Panc1 (cell line): ENCODE measurements around the gene ADISSP. TPM values are rescaled to one million over a fixed set of nuclear protein-coding genes. Genes with fewer than 3 reads are reported as not detected.
A peak's percentile ranks its signal among the peaks of the same experiment; 100 is the strongest.

Source experiments
- ATAC-seq: fragments of 200-7000 bp; cut with Tn5 transposase; 2 replicates; pipeline ENCODE4 v1.9.1; 2020; ENCODE audit warnings: mild to moderate bottlenecking, moderate library complexity
- BruUV-seq: library from RNA; stranded (reverse); fragments of 400-500 nt; replicated peaks from 2 replicates; lab custom pipeline; 2021; lab: Mats Ljungman, UMichigan
- CTCF ChIA-PET: fragments of 300-600 bp; sonication (Branson Sonifier 250); formaldehyde crosslinking; loops from one replicate; lab custom pipeline; 2022; ENCODE audit warnings: antibody characterized with exemption; lab: Charles Lee
- POLR2A ChIA-PET: fragments of 300-600 bp; sonication (Branson Sonifier 250); formaldehyde crosslinking; loops from one replicate; lab custom pipeline; 2022; ENCODE audit warnings: antibody characterized with exemption; lab: Charles Lee
- DNase-seq: peaks from one replicate; pipeline ENCODE4 v3.0.0-alpha.2; 2010; ENCODE audit warnings: low read depth, low spot score
- H3K27ac ChIP-seq: 2 replicates; pipeline ENCODE4 v1.5.1; 2011; ENCODE audit warnings: mild to moderate bottlenecking, low read length, inconsistent platforms
- H3K27me3 ChIP-seq: fragments of 200-500 bp; sonication (Bioruptor generic); 2 replicates; pipeline ENCODE4 v1.6.0; 2014; ENCODE audit warnings: low read length, inconsistent platforms; ENCODE audit not compliant: control insufficient read depth, insufficient read depth
- H3K36me3 ChIP-seq: fragments of 200-500 bp; sonication (Bioruptor generic); 2 replicates; pipeline ENCODE4 v1.5.1; 2014; ENCODE audit warnings: inconsistent platforms, mild to moderate bottlenecking, low read length, moderate library complexity; ENCODE audit not compliant: control insufficient read depth, insufficient read depth
- H3K4me1 ChIP-seq: 2 replicates; pipeline ENCODE4 v1.5.1; 2011; ENCODE audit warnings: inconsistent platforms, mild to moderate bottlenecking, low read length, moderate library complexity; ENCODE audit not compliant: control insufficient read depth, insufficient read depth
- H3K4me3 ChIP-seq, 2 experiments: 2 replicates each; pipeline ENCODE4 v1.5.1; 2011 to 2012; ENCODE audit warnings: low read depth in 2 of 2, low read length in 2 of 2, mild to moderate bottlenecking in 2 of 2, inconsistent platforms in 1 of 2, moderate library complexity in 1 of 2
- H3K9me3 ChIP-seq: fragments of 200-500 bp; sonication (Bioruptor generic); 2 replicates; pipeline ENCODE4 v1.5.1; 2014; ENCODE audit warnings: low read depth, mild to moderate bottlenecking, inconsistent platforms, low read length, moderate library complexity; ENCODE audit not compliant: control insufficient read depth, insufficient read depth
- POLR2AphosphoS5 ChIP-seq: IDR thresholded peaks from 2 replicates; pipeline ENCODE4 v1.6.1; 2012; ENCODE audit warnings: mild to moderate bottlenecking, low read depth, low read length, moderate library complexity
- SIN3A ChIP-seq: IDR thresholded peaks from 2 replicates; pipeline ENCODE4 v1.6.1; 2012; ENCODE audit warnings: low read depth, mild to moderate bottlenecking, low read length, moderate library complexity, borderline replicate concordance; ENCODE audit not compliant: insufficient read depth
- TCF7L2 ChIP-seq: IDR thresholded peaks from 2 replicates; pipeline ENCODE4 v1.6.1; 2011; ENCODE audit warnings: mild to moderate bottlenecking, low read depth, low read length, inconsistent platforms
- in situ Hi-C: cut with HindIII; loops from 2 replicates; pipeline ENCODE4 v1.10.0; 2016; ENCODE audit warnings: low sequenced_read_pairs, low pct_unique_long_range_greater_than_20kb
- intact Hi-C: fragments of 100-400 bp; cut with micrococcal nuclease; formaldehyde crosslinking; loops from one replicate; pipeline ENCODE4 v1.10.0; 2022; ENCODE audit not compliant: unreplicated experiment
- total RNA-seq: library from RNA; stranded (reverse); gene quantifications from one replicate; pipeline ENCODE4 v1.2.1, GENCODE V29; 2021; ENCODE audit not compliant: unreplicated experiment
- TF ChIP-seq, protein P1 (sequence below), 2 experiments: IDR thresholded peaks; 2 replicates each; pipeline ENCODE4 v1.6.1; 2011 to 2012; ENCODE audit warnings: low read depth in 2 of 2, control low read depth in 1 of 2, low read length in 1 of 2, mild to moderate bottlenecking in 1 of 2, moderate library complexity in 1 of 2; ENCODE audit not compliant: insufficient read depth in 1 of 2
- TF ChIP-seq, protein P2 (sequence below): fragments of 450-650 bp; IDR thresholded peaks from 2 replicates; pipeline ENCODE4 v1.5.1; 2017; ENCODE audit warnings: mild to moderate bottlenecking

ADISSP gene
- total RNA-seq, 1 experiment from 2014 or later, result 100 TPM

DNA sequence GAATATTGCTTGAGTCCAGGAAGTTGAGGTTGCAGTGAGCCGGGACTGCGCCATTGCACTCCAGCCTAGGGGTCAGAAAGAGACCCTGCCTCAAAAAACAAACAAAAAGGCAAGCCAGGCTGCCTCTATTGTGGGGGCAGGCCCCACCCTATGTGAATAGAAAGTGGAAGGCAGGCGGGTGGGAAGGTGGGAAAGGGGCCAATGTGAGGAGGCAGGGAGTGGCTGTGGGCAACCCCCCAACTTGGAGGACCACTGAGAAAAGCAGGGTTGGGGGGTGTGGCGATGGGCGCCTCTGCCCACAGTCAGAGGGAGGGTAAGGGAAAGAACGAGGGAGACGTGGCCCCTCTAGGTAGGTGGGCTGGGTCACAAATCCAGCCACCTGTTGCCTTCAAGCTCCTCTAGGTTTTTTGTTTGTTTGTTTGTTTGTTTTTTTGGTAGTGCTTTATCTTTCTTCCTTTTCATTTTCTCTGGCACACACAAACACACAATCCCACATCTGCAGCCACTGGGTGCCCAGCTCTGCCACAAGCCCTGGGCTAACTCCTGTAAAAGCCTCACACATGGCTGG is 47.5 kb upstream of the ADISSP start:
- ATAC-seq (no peak), DNase-seq (no peak)
- Histone ChIP-seq H3K27me3 (no peaks in the 10 kb centered on the region), H3K4me3 (no peak overlapping the region), H3K9me3 (no peaks in the 10 kb centered on the region), H3K4me1 (peaks cover 55% of the 10 kb centered on the region), H3K36me3 (no peaks in the 10 kb centered on the region), H3K27ac (no peak overlapping the region; the same call in 1 of the 2 replicates)
- in situ Hi-C loops, result no loop called here
- ChIA-PET POLR2A (no interaction called here), CTCF (no interaction called here)
- TF ChIP-seq TCF7L2, result no peak
- TF ChIP-seq POLR2AphosphoS5, result no peak
- no peak for TF ChIP-seq SIN3A
- TF ChIP-seq, protein P1, sequence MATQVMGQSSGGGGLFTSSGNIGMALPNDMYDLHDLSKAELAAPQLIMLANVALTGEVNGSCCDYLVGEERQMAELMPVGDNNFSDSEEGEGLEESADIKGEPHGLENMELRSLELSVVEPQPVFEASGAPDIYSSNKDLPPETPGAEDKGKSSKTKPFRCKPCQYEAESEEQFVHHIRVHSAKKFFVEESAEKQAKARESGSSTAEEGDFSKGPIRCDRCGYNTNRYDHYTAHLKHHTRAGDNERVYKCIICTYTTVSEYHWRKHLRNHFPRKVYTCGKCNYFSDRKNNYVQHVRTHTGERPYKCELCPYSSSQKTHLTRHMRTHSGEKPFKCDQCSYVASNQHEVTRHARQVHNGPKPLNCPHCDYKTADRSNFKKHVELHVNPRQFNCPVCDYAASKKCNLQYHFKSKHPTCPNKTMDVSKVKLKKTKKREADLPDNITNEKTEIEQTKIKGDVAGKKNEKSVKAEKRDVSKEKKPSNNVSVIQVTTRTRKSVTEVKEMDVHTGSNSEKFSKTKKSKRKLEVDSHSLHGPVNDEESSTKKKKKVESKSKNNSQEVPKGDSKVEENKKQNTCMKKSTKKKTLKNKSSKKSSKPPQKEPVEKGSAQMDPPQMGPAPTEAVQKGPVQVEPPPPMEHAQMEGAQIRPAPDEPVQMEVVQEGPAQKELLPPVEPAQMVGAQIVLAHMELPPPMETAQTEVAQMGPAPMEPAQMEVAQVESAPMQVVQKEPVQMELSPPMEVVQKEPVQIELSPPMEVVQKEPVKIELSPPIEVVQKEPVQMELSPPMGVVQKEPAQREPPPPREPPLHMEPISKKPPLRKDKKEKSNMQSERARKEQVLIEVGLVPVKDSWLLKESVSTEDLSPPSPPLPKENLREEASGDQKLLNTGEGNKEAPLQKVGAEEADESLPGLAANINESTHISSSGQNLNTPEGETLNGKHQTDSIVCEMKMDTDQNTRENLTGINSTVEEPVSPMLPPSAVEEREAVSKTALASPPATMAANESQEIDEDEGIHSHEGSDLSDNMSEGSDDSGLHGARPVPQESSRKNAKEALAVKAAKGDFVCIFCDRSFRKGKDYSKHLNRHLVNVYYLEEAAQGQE (IDR thresholded peaks at IDR 0.05; ENCODE audit: insufficient read depth in 1 of 2, low read depth in 2 of 2, low read length in 1 of 2), result no peak
- TF ChIP-seq, protein P2, sequence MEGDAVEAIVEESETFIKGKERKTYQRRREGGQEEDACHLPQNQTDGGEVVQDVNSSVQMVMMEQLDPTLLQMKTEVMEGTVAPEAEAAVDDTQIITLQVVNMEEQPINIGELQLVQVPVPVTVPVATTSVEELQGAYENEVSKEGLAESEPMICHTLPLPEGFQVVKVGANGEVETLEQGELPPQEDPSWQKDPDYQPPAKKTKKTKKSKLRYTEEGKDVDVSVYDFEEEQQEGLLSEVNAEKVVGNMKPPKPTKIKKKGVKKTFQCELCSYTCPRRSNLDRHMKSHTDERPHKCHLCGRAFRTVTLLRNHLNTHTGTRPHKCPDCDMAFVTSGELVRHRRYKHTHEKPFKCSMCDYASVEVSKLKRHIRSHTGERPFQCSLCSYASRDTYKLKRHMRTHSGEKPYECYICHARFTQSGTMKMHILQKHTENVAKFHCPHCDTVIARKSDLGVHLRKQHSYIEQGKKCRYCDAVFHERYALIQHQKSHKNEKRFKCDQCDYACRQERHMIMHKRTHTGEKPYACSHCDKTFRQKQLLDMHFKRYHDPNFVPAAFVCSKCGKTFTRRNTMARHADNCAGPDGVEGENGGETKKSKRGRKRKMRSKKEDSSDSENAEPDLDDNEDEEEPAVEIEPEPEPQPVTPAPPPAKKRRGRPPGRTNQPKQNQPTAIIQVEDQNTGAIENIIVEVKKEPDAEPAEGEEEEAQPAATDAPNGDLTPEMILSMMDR, result no peak
- no TSS peak for BruUV-seq
- intact Hi-C loops, result no loop called here

DNA sequence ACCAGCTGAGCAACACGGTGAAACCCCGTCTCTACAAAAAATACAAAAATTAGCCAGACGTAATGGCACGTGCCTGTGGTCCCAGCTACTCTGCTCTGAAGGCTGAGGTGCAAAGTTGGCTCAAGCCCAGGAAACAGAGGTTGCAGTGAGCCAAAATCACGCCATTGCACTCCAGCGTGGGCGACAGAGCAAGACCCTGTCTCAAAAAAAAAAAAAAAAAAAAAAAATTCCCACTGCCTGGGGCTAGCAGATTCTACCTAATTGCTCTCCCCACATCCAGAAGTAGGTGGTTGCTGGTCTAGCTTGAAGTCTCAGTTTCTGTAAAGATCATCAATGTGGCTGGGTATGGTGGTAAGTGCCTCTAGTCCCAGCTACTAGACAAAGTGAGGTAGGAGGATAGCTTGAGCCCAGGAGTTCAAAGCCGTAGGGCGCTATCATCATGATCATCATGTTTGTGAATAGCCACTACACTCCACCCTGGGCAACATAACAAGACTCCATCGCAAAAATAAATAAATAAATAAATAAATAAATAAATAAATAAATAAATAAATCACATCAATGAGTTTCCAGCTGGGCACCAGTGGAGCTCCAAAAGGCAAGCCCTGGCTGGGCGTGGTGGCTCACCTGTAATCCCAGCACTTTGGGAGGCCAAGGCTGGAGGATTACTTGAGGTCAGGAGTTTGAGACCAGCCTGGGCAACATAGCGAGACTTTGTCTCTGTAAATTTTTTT is 46.5 kb upstream of the ADISSP start:
- Histone ChIP-seq H3K27me3 (no peaks in the 10 kb centered on the region), H3K9me3 (no peaks in the 10 kb centered on the region), H3K4me3 (no peak overlapping the region), H3K36me3 (no peaks in the 10 kb centered on the region), H3K27ac (peak overlapping the region; percentile 86; the same call in 1 of the 2 replicates), H3K4me1 (peaks cover 49% of the 10 kb centered on the region)
- TF ChIP-seq SIN3A, result no peak
- TF ChIP-seq, protein P2, result no peak
- TF ChIP-seq, protein P1 (IDR thresholded peaks at IDR 0.05; ENCODE audit: insufficient read depth in 1 of 2, low read depth in 2 of 2, low read length in 1 of 2), result no peak
- no peak for TF ChIP-seq TCF7L2
- ChIA-PET POLR2A (no interaction called here), CTCF (interaction anchor here (0.7 kb wide), 1 partner anchor 137 kb away, joined by 6 read pairs; no protein-coding TSS in a partner anchor)
- no TSS peak for BruUV-seq
- no peak for DNase-seq
- no peak for ATAC-seq
- in situ Hi-C loops (no loop called here), intact Hi-C loops (no loop called here)
